SK-N-SH treated with all-trans-retinoic acid at 6 μM for 48 hours (cell line): ENCODE results near the gene GJA4.

Source experiments
- CREB5 ChIP-seq: fragments of 250-450 bp; sonication (Bioruptor Pico); IDR thresholded peaks from 2 replicates; pipeline ENCODE4 v1.5.1; 2020; ENCODE audit warnings: low read depth, mild to moderate bottlenecking, moderate library complexity
- ESRRG ChIP-seq: fragments of 250-450 bp; sonication (Bioruptor Pico); IDR thresholded peaks from 2 replicates; pipeline ENCODE4 v1.6.1; 2021; ENCODE audit warnings: mild to moderate bottlenecking
- ISL1 ChIP-seq: fragments of 250-450 bp; sonication (Bioruptor Pico); IDR thresholded peaks from 2 replicates; pipeline ENCODE4 v2.1.2; 2022; ENCODE audit warnings: mild to moderate bottlenecking, moderate library complexity
- PATZ1 ChIP-seq: fragments of 250-450 bp; sonication (Bioruptor Pico); IDR thresholded peaks from 2 replicates; pipeline ENCODE4 v1.8.0; 2020; ENCODE audit warnings: mild to moderate bottlenecking, moderate library complexity, borderline replicate concordance
- TOX ChIP-seq: fragments of 250-450 bp; sonication (Bioruptor Pico); IDR thresholded peaks from 2 replicates; pipeline ENCODE4 v1.8.0; 2021; ENCODE audit warnings: mild to moderate bottlenecking, moderate library complexity, borderline replicate concordance
- ZFP3 ChIP-seq: fragments of 250-450 bp; sonication (Bioruptor Pico); IDR thresholded peaks from 2 replicates; pipeline ENCODE4 v1.5.0; 2020; ENCODE audit warnings: mild to moderate bottlenecking, moderate library complexity
- ZFP30 ChIP-seq: fragments of 450-650 bp; formaldehyde crosslinking; IDR thresholded peaks from 2 replicates; pipeline ENCODE4 v1.5.0; 2022; ENCODE audit warnings: mild to moderate bottlenecking, moderate library complexity
- ZNF565 ChIP-seq: fragments of 450-650 bp; formaldehyde crosslinking; conservative IDR thresholded peaks from 2 replicates; pipeline ENCODE4 v1.5.0; 2020; ENCODE audit warnings: low read depth, mild to moderate bottlenecking, moderate library complexity
- ZNF70 ChIP-seq: fragments of 450-650 bp; formaldehyde crosslinking; IDR thresholded peaks from 2 replicates; pipeline ENCODE4 v1.5.0; 2020; ENCODE audit warnings: mild to moderate bottlenecking, moderate library complexity

- TF ChIP-seq ESRRG (CRISPR knock-in tag) (no peak), ZFP3 (CRISPR knock-in tag) (no peak), TOX (CRISPR knock-in tag) (no peak), ZNF565 (no peak), CREB5 (CRISPR knock-in tag) (no peak), PATZ1 (CRISPR knock-in tag) (no peak), ZFP30 (CRISPR knock-in tag) (no peak), ISL1 (no peak), ZNF70 (no peak)
Observed at GRCh38 chr1:34743775-34744174, 49.0 kb upstream of the GJA4 start.
